Measurements from ENCODE around the gene P4HA1.

The P4HA1 gene

DNA sequence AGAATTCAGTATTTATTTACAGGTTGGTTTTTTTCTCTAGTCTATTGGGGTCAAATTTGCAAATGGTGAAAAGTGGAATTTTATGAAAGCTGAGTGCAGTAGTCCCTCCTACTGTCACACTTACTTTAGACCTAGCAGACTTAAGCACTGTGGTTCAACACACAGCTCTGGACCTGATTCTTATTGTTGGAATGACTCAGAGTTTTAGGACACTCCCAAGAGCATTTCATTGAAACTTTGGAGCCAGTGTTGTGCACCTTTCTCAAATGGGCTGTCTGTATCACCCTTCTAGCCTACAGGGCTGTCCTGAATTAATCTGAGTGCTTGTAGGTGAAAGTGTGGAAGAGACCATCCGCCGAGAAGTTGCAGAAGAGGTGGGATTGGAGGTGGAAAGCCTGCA, 29.7 kb upstream of the P4HA1 start:
- ATAC-seq: no peak
- TF ChIP-seq SNAI2 (CRISPR knock-in tag; IDR thresholded peaks at IDR 0.05) (no peak), ZNF8 (CRISPR knock-in tag; IDR thresholded peaks at IDR 0.05) (no peak), CREB5 (CRISPR knock-in tag; IDR thresholded peaks at IDR 0.05; ENCODE audit: low read depth) (no peak), GLIS3 (CRISPR knock-in tag; IDR thresholded peaks at IDR 0.05) (no peak), TCF4 (CRISPR knock-in tag; IDR thresholded peaks at IDR 0.05; ENCODE audit: borderline replicate concordance) (no peak), ARNTL (CRISPR knock-in tag; IDR thresholded peaks at IDR 0.05; ENCODE audit: borderline replicate concordance, low read depth) (no peak), ESRRG (CRISPR knock-in tag; IDR thresholded peaks at IDR 0.05) (no peak), POU6F1 (CRISPR knock-in tag; IDR thresholded peaks at IDR 0.05; ENCODE audit: borderline replicate concordance, low read depth) (no peak), ZNF565 (CRISPR knock-in tag; conservative IDR thresholded peaks at IDR 0.05; ENCODE audit: low read depth) (no peak), RARB (CRISPR knock-in tag; IDR thresholded peaks at IDR 0.05) (no peak), ZFP30 (CRISPR knock-in tag; IDR thresholded peaks at IDR 0.05) (no peak), ZC3H10 (CRISPR knock-in tag; IDR thresholded peaks at IDR 0.05) (no peak), TOX (CRISPR knock-in tag; IDR thresholded peaks at IDR 0.05; ENCODE audit: borderline replicate concordance) (no peak), OSR1 (CRISPR knock-in tag; IDR thresholded peaks at IDR 0.05) (no peak), ISL1 (CRISPR knock-in tag; IDR thresholded peaks at IDR 0.05) (no peak)

- TF ChIP-seq ESRRG (CRISPR knock-in tag; IDR thresholded peaks at IDR 0.05): no peak
- TF ChIP-seq CSRNP3 (CRISPR knock-in tag; IDR thresholded peaks at IDR 0.05): no peak
- TF ChIP-seq TSHZ2 (CRISPR knock-in tag; IDR thresholded peaks at IDR 0.05): no peak
- TF ChIP-seq BACH2 (CRISPR knock-in tag; IDR thresholded peaks at IDR 0.05; ENCODE audit: borderline replicate concordance): no peak
- no peak for TF ChIP-seq POU6F1 (CRISPR knock-in tag; IDR thresholded peaks at IDR 0.05; ENCODE audit: borderline replicate concordance, low read depth)
- no peak for TF ChIP-seq ARNTL (CRISPR knock-in tag; IDR thresholded peaks at IDR 0.05; ENCODE audit: borderline replicate concordance, low read depth)
- TF ChIP-seq ZFP30 (CRISPR knock-in tag; IDR thresholded peaks at IDR 0.05): no peak
- no peak for TF ChIP-seq GLIS3 (CRISPR knock-in tag; IDR thresholded peaks at IDR 0.05)
- TF ChIP-seq PATZ1 (CRISPR knock-in tag; IDR thresholded peaks at IDR 0.05; ENCODE audit: borderline replicate concordance): no peak
- TF ChIP-seq TOX (CRISPR knock-in tag; IDR thresholded peaks at IDR 0.05; ENCODE audit: borderline replicate concordance): no peak
- TF ChIP-seq ISL1 (CRISPR knock-in tag; IDR thresholded peaks at IDR 0.05): no peak
- TF ChIP-seq ZNF565 (CRISPR knock-in tag; conservative IDR thresholded peaks at IDR 0.05; ENCODE audit: low read depth): no peak
- no peak for TF ChIP-seq OSR1 (CRISPR knock-in tag; IDR thresholded peaks at IDR 0.05)
- TF ChIP-seq CREB5 (CRISPR knock-in tag; IDR thresholded peaks at IDR 0.05; ENCODE audit: low read depth): no peak
- TF ChIP-seq PPARA (CRISPR knock-in tag; IDR thresholded peaks at IDR 0.05; ENCODE audit: borderline replicate concordance): no peak
- no peak for TF ChIP-seq RARB (CRISPR knock-in tag; IDR thresholded peaks at IDR 0.05)
- no peak for TF ChIP-seq ZNF70 (CRISPR knock-in tag; IDR thresholded peaks at IDR 0.05)
- ATAC-seq: no peak
Observed at GRCh38 chr10:73119952-73120351, 23.3 kb upstream of the P4HA1 start.

All from SK-N-SH treated with all-trans-retinoic acid at 6 μM for 48 hours (cell line).